KOPT-K1 (cell line): Measurements from ENCODE around the gene CHRNA9.

Experiments used
- H3K27ac ChIP-seq: fragments of 200-600 bp; sonication (generic); 2 replicates; pipeline ENCODE4 v1.5.1; 2016; ENCODE audit warnings: antibody characterized with exemption, mild to moderate bottlenecking, low read depth, low read length; ENCODE audit not compliant: poor library complexity, severe bottlenecking
- H3K36me3 ChIP-seq: fragments of 200-600 bp; sonication (generic); 2 replicates; pipeline ENCODE4 v1.5.1; 2017; ENCODE audit warnings: antibody characterized with exemption, mild to moderate bottlenecking, low read length, moderate library complexity; ENCODE audit not compliant: insufficient read depth
- H3K9me3 ChIP-seq: fragments of 200-600 bp; sonication (generic); 2 replicates; pipeline ENCODE4 v1.5.1; 2017; ENCODE audit warnings: antibody characterized with exemption, low read length, mild to moderate bottlenecking; ENCODE audit not compliant: insufficient read depth, poor library complexity, severe bottlenecking

Gene CHRNA9

GRCh38 chr4:40321574-40322275 lies 13.4 kb upstream of the CHRNA9 start:
- Histone ChIP-seq H3K9me3 (no peaks in the 10 kb centered on the region), H3K27ac (peak overlapping the region; percentile 10), H3K36me3 (no peaks in the 10 kb centered on the region)

- Histone ChIP-seq H3K9me3 (no peaks in the 10 kb centered on the region), H3K36me3 (no peaks in the 10 kb centered on the region), H3K27ac (peak overlapping the region; percentile 10)
Measured at GRCh38 chr4:40322811-40323210, 12.3 kb upstream of the CHRNA9 start.

GRCh38 chr4:40323866-40324265 lies 11.3 kb upstream of the CHRNA9 start:
- Histone ChIP-seq H3K9me3 (no peaks in the 10 kb centered on the region), H3K27ac (no peak overlapping the region), H3K36me3 (no peaks in the 10 kb centered on the region)

GRCh38 chr4:40325406-40326019 lies 9.6 kb upstream of the CHRNA9 start:
- no peaks in the 10 kb centered on the region for H3K36me3 ChIP-seq
- no peaks in the 10 kb centered on the region for H3K9me3 ChIP-seq
- peak overlapping the region; percentile 20 for H3K27ac ChIP-seq

GRCh38 chr4:40327340-40327739 lies 7.8 kb upstream of the CHRNA9 start:
- no peaks in the 10 kb centered on the region for H3K36me3 ChIP-seq
- peak overlapping the region; percentile 10 for H3K27ac ChIP-seq
- no peaks in the 10 kb centered on the region for H3K9me3 ChIP-seq

- Histone ChIP-seq H3K36me3 (no peaks in the 10 kb centered on the region), H3K9me3 (no peaks in the 10 kb centered on the region), H3K27ac (no peak overlapping the region)
Measured at GRCh38 chr4:40328383-40328782, 6.8 kb upstream of the CHRNA9 start.

GRCh38 chr4:40329805-40330204 lies 5.3 kb upstream of the CHRNA9 start:
- Histone ChIP-seq H3K27ac (no peak overlapping the region), H3K36me3 (no peaks in the 10 kb centered on the region), H3K9me3 (no peaks in the 10 kb centered on the region)

GRCh38 chr4:40330536-40330935 lies 4.6 kb upstream of the CHRNA9 start:
- Histone ChIP-seq H3K27ac (no peak overlapping the region), H3K36me3 (no peaks in the 10 kb centered on the region), H3K9me3 (no peaks in the 10 kb centered on the region)

GRCh38 chr4:40331101-40331745 lies 3.9 kb upstream of the CHRNA9 start:
- no peak overlapping the region for H3K27ac ChIP-seq

GRCh38 chr4:40331961-40332360 lies 3.2 kb upstream of the CHRNA9 start:
- H3K27ac ChIP-seq = no peak overlapping the region
- H3K36me3 ChIP-seq = no peaks in the 10 kb centered on the region
- no peaks in the 10 kb centered on the region for H3K9me3 ChIP-seq

More at GRCh38 chr4:40331101-40331745, 3.9 kb upstream of the CHRNA9 start:
- Histone ChIP-seq H3K36me3 (no peaks in the 10 kb centered on the region), H3K9me3 (no peaks in the 10 kb centered on the region)

GRCh38 chr4:40333921-40334352 lies 1.2 kb upstream of the CHRNA9 start:
- no peak overlapping the region for H3K27ac ChIP-seq
- H3K9me3 ChIP-seq = no peaks in the 10 kb centered on the region
- H3K36me3 ChIP-seq = no peaks in the 10 kb centered on the region

- H3K36me3 ChIP-seq = no peaks in the 10 kb centered on the region
- H3K9me3 ChIP-seq = no peaks in the 10 kb centered on the region
- H3K27ac ChIP-seq = no peak overlapping the region
Measured at GRCh38 chr4:40335525-40335894, 377 bp downstream of the CHRNA9 start.

GRCh38 chr4:40337051-40337450 lies 1.9 kb downstream of the CHRNA9 start:
- no peaks in the 10 kb centered on the region for H3K36me3 ChIP-seq
- no peak overlapping the region for H3K27ac ChIP-seq
- no peaks in the 10 kb centered on the region for H3K9me3 ChIP-seq

GRCh38 chr4:40337523-40337922 lies 2.4 kb downstream of the CHRNA9 start:
- Histone ChIP-seq H3K9me3 (peaks cover 3% of the 10 kb centered on the region), H3K27ac (no peak overlapping the region)

GRCh38 chr4:40340030-40340429 lies 4.9 kb downstream of the CHRNA9 start:
- no peaks in the 10 kb centered on the region for H3K36me3 ChIP-seq

More at GRCh38 chr4:40337523-40337922, 2.4 kb downstream of the CHRNA9 start:
- no peaks in the 10 kb centered on the region for H3K36me3 ChIP-seq

More at GRCh38 chr4:40340030-40340429, 4.9 kb downstream of the CHRNA9 start:
- peaks cover 15% of the 10 kb centered on the region for H3K9me3 ChIP-seq
- H3K27ac ChIP-seq = no peak overlapping the region
